ENCODE measurements around the gene SYT10.
"Not testable (repeated sequence)": the region's sequence is repeated elsewhere in the genome, so short reads cannot be mapped to it uniquely, and the experiment has no call there.

Gene SYT10

DNA sequence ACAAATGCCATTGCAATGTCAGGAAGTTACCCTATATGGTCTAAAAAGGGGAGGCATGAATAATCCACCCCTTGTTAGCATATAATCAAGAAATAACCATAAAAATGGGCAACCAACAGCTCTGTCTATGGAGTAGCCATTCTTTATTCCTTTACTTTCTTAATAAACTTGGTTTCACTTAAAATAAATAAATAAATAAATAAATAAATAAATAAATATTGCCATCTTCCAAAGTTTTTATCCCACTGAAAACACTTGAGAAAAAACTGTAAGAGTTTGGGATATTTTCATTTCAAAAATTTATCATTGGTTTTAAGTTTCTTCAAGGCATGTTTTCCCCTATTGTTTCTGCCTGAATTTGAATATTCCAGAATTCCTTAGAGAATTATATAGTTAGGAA is 89.8 kb downstream of the SYT10 start:
- no peak for DNase-seq (ENCODE audit: low read depth)

DNA sequence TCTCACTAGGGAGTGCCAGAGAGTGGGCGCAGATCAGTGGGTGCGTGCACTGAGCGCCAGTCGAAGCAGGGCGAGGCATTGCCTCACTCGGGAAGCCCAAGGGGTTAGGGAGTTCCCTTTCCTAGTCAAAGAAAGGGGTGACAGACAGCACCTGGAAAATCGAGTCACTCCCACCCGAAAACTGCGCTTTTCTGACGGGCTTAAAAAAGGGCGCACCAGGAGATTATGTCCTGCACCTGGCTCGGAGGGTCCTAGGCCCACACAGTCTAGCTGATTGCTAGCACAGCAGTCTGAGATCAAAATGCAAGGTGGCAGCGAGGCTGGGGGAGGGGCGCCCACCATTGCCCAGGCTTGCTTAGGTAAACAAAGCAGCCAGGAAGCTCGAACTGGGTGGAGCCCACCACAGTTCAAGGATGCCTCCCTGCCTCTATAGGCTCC is 107.6 kb downstream of the SYT10 start:
- DNase-seq (ENCODE audit: low read depth), result not testable (repeated sequence)

DNA sequence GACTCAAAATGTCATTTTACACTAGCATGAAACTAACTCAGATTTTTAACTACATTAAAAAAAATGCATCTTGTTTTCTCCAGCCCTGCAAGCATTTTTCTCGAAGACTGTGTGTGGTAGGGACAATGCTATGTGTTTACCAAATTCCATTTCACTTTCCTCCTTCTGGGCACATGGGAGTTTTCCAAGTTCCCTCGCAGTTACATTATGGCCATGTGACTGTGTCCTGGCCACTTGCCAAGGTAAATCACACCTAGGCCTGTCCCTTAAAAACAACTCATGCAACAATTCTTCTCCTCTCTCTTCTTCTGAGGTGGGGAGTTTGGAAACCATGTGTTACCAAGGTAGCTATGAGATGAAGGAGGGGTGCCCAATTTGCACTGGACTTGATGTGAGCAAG is 108.7 kb downstream of the SYT10 start:
- no peak for DNase-seq (ENCODE audit: low read depth)

Data from GM04504 (cell line).